Epithelial cell of esophagus (primary cell): ENCODE data around the gene IL21.

Experiments used
- DNase-seq: peaks from one replicate; pipeline ENCODE4 v3.0.0; 2010; ENCODE audit warnings: low read depth
- H3K4me3 ChIP-seq: 2 replicates; pipeline ENCODE4 v1.5.1; 2011; ENCODE audit warnings: mild to moderate bottlenecking, low read length, control low read depth
- CTCF ChIP-seq: IDR thresholded peaks from 2 replicates; pipeline ENCODE4 v1.5.1; 2011; ENCODE audit warnings: low read depth, mild to moderate bottlenecking, low read length, control low read depth, inconsistent platforms; ENCODE audit not compliant: insufficient read depth; ENCODE audit errors: missing control alignments

Gene IL21

GRCh38 chr4:122652379-122652778, 31.5 kb upstream of the IL21 start:
- peak; percentile 78 for TF ChIP-seq CTCF
- no peak overlapping the region for H3K4me3 ChIP-seq
- DNase-seq, result peak; percentile 73

DNA sequence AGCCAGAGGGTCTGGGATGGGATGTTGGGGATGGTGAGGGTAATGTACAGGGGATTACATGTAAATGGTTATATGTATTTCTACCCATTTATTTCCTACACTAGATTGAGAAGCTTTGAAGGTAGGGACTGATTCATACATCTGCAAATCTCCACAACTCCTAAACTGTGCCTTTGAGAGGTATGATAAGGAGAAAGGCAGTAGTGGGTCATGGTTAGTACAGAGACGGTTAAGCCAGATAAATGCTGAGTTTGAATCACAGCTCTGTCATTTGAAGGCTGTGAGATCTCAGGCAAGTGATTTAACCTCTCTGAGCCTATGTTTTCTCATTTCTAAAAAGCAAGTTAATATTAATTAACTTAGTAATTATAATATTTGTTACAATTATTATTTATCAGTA, 29.3 kb upstream of the IL21 start:
- no peak overlapping the region for H3K4me3 ChIP-seq
- TF ChIP-seq CTCF, result no peak
- DNase-seq, result no peak

DNA sequence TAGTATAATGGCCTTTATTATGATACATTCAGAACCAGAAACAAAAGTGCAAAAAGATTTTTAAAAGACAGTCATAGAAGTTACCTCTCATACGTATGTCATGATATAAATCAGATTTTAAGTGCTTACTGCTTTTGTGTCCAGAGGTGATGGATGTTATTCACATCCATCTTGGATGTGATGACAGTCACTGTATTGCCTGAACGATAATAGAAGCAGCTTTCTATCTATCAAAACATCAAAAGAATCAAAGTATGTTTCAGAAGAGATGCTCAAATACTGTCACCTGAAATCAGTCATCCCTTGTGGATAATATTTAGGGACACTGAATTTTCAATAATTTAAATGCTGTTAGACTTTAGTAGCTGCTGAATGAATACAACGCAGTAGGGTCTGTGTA, 26.8 kb upstream of the IL21 start:
- TF ChIP-seq CTCF, result no peak
- H3K4me3 ChIP-seq, result no peak overlapping the region
- no peak for DNase-seq

GRCh38 chr4:122643257-122643656, 22.4 kb upstream of the IL21 start:
- DNase-seq, result no peak
- H3K4me3 ChIP-seq, result no peak overlapping the region
- no peak for TF ChIP-seq CTCF

GRCh38 chr4:122639181-122639580, 18.3 kb upstream of the IL21 start:
- peak; percentile 32 for DNase-seq

DNA sequence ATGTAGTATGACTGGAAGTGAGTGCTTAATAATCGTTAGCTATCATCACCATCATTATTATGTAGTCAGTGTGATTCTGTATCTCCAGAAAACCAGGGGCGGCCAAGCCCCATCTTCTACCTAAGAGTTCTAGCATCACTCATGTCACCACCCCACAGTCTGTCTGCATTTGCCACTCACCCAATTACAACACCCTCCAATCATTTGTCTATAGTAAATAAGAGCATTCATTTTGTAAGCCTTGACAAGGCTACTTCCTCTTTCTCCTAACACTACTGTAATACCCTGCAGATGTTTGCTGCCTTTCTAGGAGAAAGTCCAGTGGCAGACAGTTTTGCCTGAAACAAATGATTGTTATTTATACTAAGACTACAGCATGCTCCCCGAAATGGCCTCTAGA, 15.8 kb upstream of the IL21 start:
- no peak for DNase-seq
- no peak for TF ChIP-seq CTCF
- H3K4me3 ChIP-seq, result no peak overlapping the region

More at GRCh38 chr4:122639181-122639580, 18.3 kb upstream of the IL21 start:
- TF ChIP-seq CTCF, result no peak
- no peak overlapping the region for H3K4me3 ChIP-seq

DNA sequence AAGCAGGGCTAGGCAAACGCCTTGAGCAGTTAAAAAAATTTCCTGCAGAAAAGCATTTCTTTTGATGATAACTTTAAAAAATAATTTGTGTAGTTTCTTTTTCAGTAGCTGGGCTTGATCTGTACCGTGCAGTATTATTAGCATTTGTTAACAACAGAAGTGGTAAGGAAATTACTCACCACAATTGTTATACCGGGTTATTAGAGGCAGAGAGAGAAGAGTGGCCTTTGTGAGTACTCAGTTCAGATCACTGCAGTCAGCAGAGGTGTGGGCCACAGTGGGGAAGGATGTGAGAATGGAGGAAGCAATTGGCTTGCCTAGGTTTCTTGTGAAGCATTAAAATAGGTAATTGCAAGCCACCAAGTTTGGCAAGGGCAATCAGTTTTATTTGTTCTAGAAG, 14.3 kb upstream of the IL21 start:
- no peak for TF ChIP-seq CTCF
- H3K4me3 ChIP-seq, result no peak overlapping the region
- DNase-seq, result no peak
